ENCODE data around the gene PIM1.

DNA sequence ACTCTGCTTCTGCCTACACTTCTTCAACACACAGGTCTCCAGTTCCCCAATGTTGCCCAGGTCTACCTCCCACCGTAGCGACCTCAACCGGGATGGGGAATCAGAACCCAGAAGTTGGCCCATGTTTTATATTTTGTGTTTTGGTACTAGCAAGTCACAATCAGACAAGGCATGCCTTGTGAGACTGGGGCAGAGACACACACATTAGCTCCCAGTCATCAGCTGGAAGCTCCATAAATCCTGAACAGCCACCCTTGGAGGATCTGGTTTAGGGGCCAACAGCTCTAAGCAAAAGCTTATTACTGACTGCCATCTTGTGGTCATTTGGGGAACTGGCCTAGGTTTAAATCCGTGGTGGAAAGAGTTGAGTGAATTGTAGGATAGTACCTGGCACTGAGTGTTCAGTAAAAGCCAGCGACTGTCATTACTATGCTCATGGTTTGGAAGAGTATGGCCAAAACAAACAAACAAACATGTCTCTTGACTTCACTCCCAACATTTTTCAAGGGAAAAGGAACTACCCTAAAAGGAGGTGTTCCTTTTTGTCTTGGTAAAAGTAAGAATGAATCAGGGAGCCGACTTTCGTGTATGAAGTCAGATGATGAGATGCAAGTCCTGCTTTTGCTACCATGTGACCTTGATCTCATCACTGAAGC lies 40.5 kb downstream of the PIM1 start:
- TF ChIP-seq CTCF (IDR thresholded peaks at IDR 0.05) (peak; percentile 83 to 97 (median 92)), POLR2A (IDR thresholded peaks at IDR 0.05) (no peak), POLR2AphosphoS5 (IDR thresholded peaks at IDR 0.05) (peak; percentile 70)

All from prostate gland (tissue), 2 donors.